HEK293 (cell line): ENCODE measurements around the gene C1orf198.

Experiments
- CTCF ChIP-seq: fragments of 450-650 bp; formaldehyde crosslinking; IDR thresholded peaks from 2 replicates; pipeline ENCODE4 v1.5.1; 2016; ENCODE audit warnings: missing biosample characterization, missing genetic modification characterization
- ZBTB21 ChIP-seq: fragments of 450-650 bp; formaldehyde crosslinking; IDR thresholded peaks from 2 replicates; pipeline ENCODE4 v1.5.1; 2017; ENCODE audit warnings: missing biosample characterization, missing genetic modification characterization
- ZFP37 ChIP-seq: fragments of 450-650 bp; formaldehyde crosslinking; IDR thresholded peaks from 2 replicates; pipeline ENCODE4 v1.5.1; 2016; ENCODE audit warnings: missing biosample characterization, missing genetic modification characterization
- ZNF561 ChIP-seq: fragments of 450-650 bp; IDR thresholded peaks from 2 replicates; pipeline ENCODE4 v1.5.1; 2018; ENCODE audit warnings: missing biosample characterization, missing genetic modification characterization, borderline replicate concordance
- ZNF623 ChIP-seq: fragments of 450-650 bp; formaldehyde crosslinking; IDR thresholded peaks from 2 replicates; pipeline ENCODE4 v1.5.1; 2016; ENCODE audit warnings: missing biosample characterization, missing genetic modification characterization

GRCh38 chr1:230807561-230808280, 60.6 kb downstream of the C1orf198 start:
- TF ChIP-seq CTCF (tag by site-specific recombination) (no peak), ZBTB21 (tag by site-specific recombination) (no peak), ZNF623 (no peak), ZNF561 (tag by site-specific recombination) (no peak), ZFP37 (no peak)
